NOMO-1 (cell line): ENCODE measurements around the gene PRPF19.
"Not testable (repeated sequence)": the region's sequence is repeated elsewhere in the genome, so short reads cannot be mapped to it uniquely, and the experiment has no call there.

Source experiments
- DNase-seq, 2 experiments: peaks; one replicate each; lab custom pipeline; 2025; ENCODE audit not compliant: unreplicated experiment in 2 of 2; lab: John Stamatoyannopoulos, UW

PRPF19 gene

DNA sequence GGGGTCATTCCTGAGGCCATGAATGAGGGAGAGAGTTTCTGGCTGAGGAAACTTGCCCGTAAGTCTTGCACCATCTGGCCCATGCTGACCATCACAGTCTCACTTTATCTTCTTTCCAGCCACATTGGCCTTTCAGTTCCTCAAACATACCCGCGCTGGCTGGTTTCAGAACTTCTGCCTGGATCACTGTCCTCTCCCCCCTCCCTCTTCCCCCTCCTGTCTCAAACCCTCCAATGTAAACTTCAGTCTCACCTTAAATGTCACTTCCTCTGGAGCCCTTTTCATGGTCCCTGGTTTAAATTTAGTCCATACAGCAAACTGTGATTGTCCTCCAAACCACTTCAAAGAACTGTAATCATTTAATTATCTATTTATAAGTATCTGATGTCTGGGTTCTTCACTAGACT, 3.9 kb upstream of the PRPF19 start:
- DNase-seq, result peak; percentile 79 to 83

DNA sequence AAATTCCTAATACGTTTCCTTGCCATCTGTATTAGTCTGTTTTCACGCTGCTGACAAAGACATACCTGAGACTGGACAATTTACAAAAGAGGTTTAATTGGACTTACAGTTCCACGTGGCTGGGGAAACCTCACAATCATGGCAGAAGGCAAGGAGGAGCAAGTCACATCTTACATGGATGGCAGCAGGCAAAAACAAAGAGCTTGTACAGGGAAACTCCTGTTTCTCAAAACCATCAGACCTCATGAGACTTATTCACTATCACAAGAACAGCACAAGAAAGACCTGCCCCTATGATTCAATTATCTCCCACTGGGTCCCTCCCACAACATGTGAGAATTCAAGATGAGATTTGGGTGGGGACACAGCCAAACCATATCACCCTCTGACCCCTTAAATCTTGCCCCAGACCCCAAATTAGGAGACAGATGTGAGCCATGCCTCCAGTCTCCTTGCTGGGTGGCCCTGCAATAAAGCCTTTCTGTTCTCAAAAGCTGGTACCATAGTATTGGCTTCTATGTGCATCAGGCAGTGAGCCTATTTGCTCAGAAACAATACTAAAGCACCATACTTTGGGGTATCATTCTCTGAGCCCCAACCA, 3.4 kb upstream of the PRPF19 start:
- DNase-seq, result not testable (repeated sequence)

- DNase-seq, result no peak
Measured at GRCh38 chr11:60908803-60909202, 2.4 kb upstream of the PRPF19 start.

- peak in 1 of 2 experiments; percentile 14 for DNase-seq
Measured at GRCh38 chr11:60905551-60906113, 753 bp downstream of the PRPF19 start.

GRCh38 chr11:60905047-60905446, 1.3 kb downstream of the PRPF19 start:
- DNase-seq, result no peak

DNA sequence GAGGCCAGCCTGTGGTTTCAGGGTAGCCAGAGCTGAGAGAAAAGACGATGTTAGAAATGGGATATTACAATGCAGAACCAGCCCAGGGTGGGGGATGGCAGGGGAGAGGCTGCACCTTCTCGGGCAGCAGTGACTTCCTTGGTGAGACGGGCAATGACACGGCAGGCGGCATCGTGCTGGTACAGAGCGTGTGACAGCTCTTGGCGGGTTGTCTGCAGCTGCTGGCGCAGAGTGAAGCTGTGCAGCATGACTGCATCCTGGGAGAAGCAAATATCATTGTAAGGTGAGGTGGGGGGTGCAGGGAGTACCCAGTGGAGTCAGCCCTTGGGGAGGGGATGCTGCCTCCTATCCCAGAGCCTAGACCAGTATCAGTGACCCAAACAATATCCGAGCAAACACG, 3.8 kb downstream of the PRPF19 start:
- DNase-seq, result no peak

- no peak for DNase-seq
Measured at GRCh38 chr11:60900673-60901404, 5.5 kb downstream of the PRPF19 start.

- DNase-seq, result no peak
Measured at GRCh38 chr11:60899977-60900376, 6.4 kb downstream of the PRPF19 start.

DNA sequence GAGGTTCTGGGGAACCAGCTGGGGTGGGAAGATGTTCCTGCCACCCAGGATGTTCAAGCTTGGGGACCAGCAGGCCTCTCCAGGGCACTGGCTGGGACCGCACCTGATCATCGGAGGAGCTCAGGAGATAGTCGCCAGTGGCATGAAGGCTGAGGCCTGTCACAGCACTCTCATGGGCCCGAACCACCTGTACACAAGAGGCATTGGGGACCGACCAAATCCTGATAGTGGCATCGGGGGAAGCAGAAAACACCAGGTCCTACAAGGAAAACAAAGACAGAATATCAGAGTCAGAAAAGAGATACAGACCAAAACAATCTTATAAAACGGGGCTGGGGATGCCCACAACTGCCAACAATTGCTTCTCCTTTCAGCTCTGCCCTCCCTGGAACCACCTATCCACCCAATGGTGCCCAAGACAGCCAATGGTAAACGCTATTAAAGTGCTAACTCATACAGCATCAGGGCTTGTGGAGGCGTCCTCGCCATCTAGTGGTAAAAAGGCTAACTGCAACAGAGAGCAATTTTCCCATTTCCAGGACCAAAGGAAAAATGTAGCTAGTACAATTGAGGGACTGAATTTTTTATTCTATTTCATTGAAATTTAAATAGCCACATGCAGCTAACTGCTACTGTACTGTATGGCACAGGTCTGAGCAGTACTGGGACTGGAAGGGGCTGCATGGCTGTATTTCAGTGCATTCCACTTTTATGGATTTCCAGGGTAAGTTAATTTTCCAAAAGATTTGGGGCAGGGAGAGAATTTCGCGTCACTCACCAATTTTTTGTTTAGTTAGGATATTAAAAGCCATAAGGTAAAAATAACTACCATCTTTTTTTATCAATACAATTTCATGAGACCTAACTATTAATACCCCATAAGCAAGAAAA, 7.1 kb downstream of the PRPF19 start:
- peak in 1 of 2 experiments; percentile 30 for DNase-seq

DNA sequence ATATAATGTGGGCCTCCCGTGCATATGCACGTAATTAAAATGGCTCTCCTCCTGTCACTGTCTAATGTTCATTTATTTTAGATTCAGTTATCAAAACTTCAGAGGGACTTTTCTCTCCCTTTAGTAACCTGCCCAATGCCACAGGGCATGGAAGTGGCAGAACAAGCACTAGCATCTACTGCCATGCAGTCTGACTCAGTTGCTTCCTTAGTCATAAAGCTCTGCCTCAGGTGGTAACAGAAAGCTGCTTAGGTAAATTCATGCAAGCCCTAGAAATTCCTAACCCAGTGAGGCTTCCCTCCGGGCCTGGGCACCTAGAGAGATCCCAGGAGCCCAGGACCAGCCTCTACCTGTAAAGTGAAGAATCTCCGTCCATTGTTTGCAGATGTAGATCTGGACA, 8.9 kb downstream of the PRPF19 start:
- no peak for DNase-seq

- no peak for DNase-seq
Measured at GRCh38 chr11:60895687-60896086, 10.7 kb downstream of the PRPF19 start.

DNA sequence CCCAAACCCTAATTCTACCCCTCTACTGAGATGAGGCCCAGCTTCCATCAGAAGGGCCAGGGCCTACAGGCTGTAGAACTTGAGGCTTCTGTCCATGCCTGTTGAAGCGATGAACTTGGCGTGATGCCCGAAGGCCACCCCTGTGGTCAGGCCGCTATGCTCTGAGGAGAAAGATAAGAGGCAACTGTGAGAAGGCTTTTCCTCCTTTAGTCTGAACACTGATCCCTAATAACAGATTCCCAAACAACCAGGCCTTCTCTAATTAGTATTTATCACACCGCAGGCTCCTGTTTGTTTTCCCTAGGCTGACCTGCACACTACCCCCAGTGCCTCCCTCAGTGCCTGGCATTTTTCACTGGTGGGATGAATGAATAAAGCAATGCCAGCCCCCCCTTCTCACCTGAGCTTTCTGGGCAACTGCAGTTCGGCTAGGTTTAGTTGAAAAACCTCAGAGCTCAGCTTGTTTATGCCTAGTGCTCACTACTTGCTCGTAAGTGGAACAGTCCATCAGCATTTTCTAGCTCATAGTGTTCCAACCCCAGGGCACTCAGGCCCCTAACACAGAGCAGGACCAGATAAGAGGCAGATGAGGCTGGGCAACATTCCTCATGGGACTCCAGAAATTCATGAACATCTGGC, 15.2 kb downstream of the PRPF19 start:
- DNase-seq, result no peak

- DNase-seq, result no peak
Measured at GRCh38 chr11:60890696-60891095, 15.7 kb downstream of the PRPF19 start.

DNA sequence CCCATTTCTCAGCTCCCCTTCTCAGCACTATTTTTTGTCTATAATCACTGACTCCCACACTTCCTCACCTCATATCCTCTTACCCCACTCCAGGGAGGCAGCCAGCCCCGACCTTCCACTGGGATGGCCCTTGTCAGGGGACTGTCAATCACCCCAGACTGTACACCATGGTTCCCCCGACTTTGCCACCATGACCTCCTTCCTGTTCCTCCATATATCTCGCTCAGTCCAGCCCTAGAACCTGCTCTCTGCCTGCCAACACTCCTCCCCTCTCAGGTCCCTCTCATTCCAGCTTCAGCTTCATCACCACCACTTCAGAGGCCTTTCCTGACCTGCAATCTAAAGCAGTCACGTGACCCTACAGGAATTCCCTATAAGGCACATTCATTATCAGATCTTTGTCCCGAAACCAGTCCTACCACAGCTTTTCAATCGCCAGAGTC, 16.5 kb downstream of the PRPF19 start:
- no peak for DNase-seq

- DNase-seq, result peak in 1 of 2 experiments; percentile 30
Measured at GRCh38 chr11:60887556-60887955, 18.8 kb downstream of the PRPF19 start.

GRCh38 chr11:60880643-60881282, 25.6 kb downstream of the PRPF19 start:
- DNase-seq, result no peak

- no peak for DNase-seq
Measured at GRCh38 chr11:60879971-60880588, 26.3 kb downstream of the PRPF19 start.

DNA sequence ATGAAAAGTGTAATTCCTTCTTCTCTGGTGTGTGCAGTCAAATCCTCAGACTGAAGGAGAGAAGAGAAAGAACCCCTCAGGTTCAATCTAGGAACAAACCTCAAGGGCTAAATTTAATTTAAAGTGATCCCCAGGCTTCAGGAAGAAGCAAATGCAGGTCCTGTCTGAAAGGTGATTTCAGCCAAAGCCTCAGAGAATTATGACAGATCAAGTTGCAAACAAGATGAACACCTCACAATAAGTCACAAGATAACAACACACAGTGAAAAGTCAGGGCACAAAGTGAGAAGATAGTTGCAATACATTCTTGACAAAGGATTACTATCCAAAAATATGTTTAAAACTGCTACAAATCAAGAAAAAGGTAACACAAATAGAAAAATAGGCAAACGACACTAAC, 27.3 kb downstream of the PRPF19 start:
- DNase-seq, result no peak

- no peak for DNase-seq
Measured at GRCh38 chr11:60878245-60879101, 27.9 kb downstream of the PRPF19 start.
